Measurements from ENCODE around the gene OXER1.

DNA sequence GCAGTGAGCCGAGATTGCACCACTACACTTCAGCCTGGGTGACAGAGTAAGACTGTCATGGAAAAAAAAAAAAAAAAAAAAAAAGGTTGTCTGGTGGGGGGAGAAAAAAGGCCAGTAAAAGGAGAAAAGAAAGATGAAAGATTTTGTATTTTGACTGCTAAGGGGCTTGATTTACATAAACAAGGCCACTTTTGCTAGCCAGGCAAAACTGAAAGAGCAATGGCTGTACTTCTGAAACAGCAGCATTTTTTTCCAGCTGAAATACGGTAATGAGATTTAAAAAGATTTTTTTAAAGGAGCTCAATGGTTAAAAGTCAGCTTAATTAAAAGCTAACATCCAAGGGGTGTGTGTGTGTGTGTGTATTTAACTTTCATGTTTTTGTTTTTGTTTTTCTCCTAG lies 11.3 kb upstream of the OXER1 start:
- TF ChIP-seq EP300 (IDR thresholded peaks at IDR 0.05; ENCODE audit: low read length) = no peak
- TF ChIP-seq, protein P1, sequence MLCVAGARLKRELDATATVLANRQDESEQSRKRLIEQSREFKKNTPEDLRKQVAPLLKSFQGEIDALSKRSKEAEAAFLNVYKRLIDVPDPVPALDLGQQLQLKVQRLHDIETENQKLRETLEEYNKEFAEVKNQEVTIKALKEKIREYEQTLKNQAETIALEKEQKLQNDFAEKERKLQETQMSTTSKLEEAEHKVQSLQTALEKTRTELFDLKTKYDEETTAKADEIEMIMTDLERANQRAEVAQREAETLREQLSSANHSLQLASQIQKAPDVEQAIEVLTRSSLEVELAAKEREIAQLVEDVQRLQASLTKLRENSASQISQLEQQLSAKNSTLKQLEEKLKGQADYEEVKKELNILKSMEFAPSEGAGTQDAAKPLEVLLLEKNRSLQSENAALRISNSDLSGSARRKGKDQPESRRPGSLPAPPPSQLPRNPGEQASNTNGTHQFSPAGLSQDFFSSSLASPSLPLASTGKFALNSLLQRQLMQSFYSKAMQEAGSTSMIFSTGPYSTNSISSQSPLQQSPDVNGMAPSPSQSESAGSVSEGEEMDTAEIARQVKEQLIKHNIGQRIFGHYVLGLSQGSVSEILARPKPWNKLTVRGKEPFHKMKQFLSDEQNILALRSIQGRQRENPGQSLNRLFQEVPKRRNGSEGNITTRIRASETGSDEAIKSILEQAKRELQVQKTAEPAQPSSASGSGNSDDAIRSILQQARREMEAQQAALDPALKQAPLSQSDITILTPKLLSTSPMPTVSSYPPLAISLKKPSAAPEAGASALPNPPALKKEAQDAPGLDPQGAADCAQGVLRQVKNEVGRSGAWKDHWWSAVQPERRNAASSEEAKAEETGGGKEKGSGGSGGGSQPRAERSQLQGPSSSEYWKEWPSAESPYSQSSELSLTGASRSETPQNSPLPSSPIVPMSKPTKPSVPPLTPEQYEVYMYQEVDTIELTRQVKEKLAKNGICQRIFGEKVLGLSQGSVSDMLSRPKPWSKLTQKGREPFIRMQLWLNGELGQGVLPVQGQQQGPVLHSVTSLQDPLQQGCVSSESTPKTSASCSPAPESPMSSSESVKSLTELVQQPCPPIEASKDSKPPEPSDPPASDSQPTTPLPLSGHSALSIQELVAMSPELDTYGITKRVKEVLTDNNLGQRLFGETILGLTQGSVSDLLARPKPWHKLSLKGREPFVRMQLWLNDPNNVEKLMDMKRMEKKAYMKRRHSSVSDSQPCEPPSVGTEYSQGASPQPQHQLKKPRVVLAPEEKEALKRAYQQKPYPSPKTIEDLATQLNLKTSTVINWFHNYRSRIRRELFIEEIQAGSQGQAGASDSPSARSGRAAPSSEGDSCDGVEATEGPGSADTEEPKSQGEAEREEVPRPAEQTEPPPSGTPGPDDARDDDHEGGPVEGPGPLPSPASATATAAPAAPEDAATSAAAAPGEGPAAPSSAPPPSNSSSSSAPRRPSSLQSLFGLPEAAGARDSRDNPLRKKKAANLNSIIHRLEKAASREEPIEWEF (CRISPR knock-in tag; IDR thresholded peaks at IDR 0.05) = no peak
- no peak for TF ChIP-seq ZNF79 (CRISPR knock-in tag; IDR thresholded peaks at IDR 0.05; ENCODE audit: low read depth)
- no peak for TF ChIP-seq FOSL1 (tag; conservative IDR thresholded peaks at IDR 0.05)
- TF ChIP-seq SIN3A (IDR thresholded peaks at IDR 0.05; ENCODE audit: borderline replicate concordance in 2 of 2, control insufficient read depth in 1 of 2, low read depth in 2 of 2, low read length in 2 of 2) = no peak
- TF ChIP-seq, protein P2, sequence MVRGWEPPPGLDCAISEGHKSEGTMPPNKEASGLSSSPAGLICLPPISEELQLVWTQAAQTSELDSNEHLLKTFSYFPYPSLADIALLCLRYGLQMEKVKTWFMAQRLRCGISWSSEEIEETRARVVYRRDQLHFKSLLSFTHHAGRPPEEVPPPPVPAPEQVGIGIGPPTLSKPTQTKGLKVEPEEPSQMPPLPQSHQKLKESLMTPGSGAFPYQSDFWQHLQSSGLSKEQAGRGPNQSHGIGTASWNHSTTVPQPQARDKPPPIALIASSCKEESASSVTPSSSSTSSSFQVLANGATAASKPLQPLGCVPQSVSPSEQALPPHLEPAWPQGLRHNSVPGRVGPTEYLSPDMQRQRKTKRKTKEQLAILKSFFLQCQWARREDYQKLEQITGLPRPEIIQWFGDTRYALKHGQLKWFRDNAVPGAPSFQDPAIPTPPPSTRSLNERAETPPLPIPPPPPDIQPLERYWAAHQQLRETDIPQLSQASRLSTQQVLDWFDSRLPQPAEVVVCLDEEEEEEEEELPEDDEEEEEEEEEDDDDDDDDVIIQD (CRISPR knock-in tag; IDR thresholded peaks at IDR 0.05) = no peak
- no peak for TF ChIP-seq MXI1 (IDR thresholded peaks at IDR 0.05; ENCODE audit: low read depth, low read length)
- TF ChIP-seq MAX (CRISPR knock-in tag; IDR thresholded peaks at IDR 0.05) = no peak
- TF ChIP-seq, protein P3, sequence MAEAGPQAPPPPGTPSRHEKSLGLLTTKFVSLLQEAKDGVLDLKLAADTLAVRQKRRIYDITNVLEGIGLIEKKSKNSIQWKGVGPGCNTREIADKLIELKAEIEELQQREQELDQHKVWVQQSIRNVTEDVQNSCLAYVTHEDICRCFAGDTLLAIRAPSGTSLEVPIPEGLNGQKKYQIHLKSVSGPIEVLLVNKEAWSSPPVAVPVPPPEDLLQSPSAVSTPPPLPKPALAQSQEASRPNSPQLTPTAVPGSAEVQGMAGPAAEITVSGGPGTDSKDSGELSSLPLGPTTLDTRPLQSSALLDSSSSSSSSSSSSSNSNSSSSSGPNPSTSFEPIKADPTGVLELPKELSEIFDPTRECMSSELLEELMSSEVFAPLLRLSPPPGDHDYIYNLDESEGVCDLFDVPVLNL (CRISPR knock-in tag; IDR thresholded peaks at IDR 0.05; ENCODE audit: low read depth) = no peak
- no peak for TF ChIP-seq NR2C2 (CRISPR knock-in tag; IDR thresholded peaks at IDR 0.05)
- no peak for TF ChIP-seq NR2C2 (tag; IDR thresholded peaks at IDR 0.05)
- no peak for TF ChIP-seq SMARCC2 (IDR thresholded peaks at IDR 0.05; ENCODE audit: low read depth)
- no peak for TF ChIP-seq ETV6 (IDR thresholded peaks at IDR 0.05; ENCODE audit: borderline replicate concordance in 1 of 2, low read depth in 2 of 2, low read length in 1 of 2)
- TF ChIP-seq ETV6 (CRISPR knock-in tag; IDR thresholded peaks at IDR 0.05; ENCODE audit: borderline replicate concordance) = no peak
